ENCODE measurements around the gene STAMBP.

DNA sequence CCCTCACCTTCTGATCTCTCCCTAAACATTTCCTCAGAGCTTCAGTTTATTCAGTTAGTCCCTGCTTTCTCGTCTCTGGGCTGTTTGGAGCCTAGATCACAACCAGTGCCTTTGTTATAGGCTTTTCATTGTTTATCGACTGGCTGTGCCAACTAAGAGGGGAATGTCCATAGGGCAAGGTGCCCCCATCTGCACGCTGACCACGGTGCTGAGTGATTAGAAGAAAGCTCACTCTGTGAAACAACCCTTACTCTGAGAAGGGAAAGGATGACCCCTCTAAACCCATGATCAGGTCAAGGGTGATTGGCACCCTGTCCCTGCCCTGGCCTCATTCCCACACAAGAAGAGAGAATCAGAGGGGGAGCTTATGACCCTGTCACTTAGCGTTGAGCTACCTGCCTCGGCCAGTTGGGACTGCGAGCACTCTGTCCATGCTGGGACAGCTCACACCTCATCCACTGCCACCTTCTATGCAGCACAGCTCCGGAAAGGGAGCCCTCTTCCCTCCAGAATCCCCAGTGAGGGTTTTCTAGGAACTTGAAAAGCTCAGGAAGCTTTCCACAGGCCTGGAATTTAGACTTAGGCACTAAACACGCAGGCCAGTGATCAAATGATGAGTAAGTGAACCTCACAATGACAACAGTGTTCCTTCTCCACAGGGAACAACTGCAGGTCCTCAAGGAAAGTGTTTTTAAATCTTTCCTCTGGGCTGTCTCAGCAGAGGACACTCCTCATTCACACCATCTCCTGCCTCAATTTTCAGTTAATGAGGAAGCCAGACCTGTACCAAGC lies 61.7 kb downstream of the STAMBP start:
- TF ChIP-seq, protein P1, sequence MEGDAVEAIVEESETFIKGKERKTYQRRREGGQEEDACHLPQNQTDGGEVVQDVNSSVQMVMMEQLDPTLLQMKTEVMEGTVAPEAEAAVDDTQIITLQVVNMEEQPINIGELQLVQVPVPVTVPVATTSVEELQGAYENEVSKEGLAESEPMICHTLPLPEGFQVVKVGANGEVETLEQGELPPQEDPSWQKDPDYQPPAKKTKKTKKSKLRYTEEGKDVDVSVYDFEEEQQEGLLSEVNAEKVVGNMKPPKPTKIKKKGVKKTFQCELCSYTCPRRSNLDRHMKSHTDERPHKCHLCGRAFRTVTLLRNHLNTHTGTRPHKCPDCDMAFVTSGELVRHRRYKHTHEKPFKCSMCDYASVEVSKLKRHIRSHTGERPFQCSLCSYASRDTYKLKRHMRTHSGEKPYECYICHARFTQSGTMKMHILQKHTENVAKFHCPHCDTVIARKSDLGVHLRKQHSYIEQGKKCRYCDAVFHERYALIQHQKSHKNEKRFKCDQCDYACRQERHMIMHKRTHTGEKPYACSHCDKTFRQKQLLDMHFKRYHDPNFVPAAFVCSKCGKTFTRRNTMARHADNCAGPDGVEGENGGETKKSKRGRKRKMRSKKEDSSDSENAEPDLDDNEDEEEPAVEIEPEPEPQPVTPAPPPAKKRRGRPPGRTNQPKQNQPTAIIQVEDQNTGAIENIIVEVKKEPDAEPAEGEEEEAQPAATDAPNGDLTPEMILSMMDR (IDR thresholded peaks at IDR 0.05): no peak
- TF ChIP-seq POLR2A (IDR thresholded peaks at IDR 0.05): no peak
